Head of caudate nucleus (tissue), 42 donors: ENCODE results near the gene HTT-AS.
"Not testable (repeated sequence)": the region's sequence is repeated elsewhere in the genome, so short reads cannot be mapped to it uniquely, and the experiment has no call there.

Experiments
- DNase-seq, 42 donors: peaks; one replicate each; pipeline versions ENCODE4 v3.0.0 to v3.0.0-alpha.2; 2020 to 2021; ENCODE audit warnings: mixed read lengths in 7 of 42
- intact Hi-C: fragments of 100-400 bp; cut with DNase I; formaldehyde crosslinking; loops from one replicate; pipeline ENCODE4 v1.15.0; 2022

Gene HTT-AS

DNA sequence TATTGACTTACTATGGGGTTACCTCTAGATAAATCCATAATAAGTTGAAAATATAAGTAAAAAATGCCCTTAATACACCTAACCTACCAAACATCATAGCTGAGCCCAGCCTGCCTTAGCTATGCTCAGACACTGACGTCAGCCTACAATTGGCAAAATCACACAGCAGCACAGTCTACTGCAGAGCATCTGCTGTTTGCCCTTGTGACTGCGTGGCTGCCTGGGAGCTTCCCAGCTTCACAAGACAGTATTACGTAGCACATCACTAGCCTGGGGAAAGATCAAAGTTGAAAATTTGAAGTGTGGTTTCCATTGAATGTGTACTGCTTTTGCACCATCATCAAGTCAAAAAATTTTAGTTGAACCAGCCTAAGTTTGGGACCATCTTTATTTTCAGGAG is 8.8 kb downstream of the HTT-AS start:
- intact Hi-C loops = no loop called here

DNA sequence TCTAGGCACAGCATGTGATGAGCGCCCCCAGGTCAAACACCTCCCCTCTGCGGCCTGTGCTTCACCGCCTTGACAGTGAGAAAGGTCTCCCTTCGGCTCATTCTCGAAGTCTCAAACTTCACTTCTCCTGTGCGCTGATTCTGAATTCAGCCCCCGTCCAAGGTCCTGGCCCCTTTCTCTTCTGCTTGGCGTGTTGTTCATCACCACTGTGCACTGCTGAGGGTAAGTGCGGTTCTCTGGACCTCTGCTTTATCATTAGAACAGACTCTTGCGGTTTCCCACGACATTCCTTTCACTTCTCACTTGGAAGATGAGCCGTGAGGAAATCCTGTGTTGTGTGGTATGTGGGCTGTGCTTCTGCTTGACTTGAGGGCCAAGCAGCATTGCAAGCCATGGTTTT is 11.9 kb downstream of the HTT-AS start:
- intact Hi-C loops = no loop called here

More for the DNA sequence above, 8.8 kb downstream of the HTT-AS start:
- DNase-seq = no peak

DNA sequence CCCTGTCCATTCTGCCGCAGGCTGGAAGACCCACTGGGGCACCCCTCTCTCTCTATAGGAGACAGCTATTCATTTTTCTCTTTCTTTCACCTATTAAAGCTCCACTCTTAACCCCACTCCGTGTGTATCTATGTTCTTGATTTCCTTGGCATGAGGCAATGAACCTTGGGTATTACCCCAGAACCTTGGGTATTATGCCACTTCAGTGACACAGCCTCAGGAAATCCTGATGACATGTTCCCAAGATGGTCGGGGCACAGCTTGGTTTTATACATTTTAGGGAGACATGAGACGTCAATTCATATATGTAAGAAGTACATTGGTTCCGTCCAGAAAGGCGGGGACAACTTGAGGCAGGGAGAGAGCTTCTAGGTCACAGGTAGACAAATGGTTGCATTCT is 13.4 kb downstream of the HTT-AS start:
- intact Hi-C loops = no loop called here
- no peak for DNase-seq

More for the DNA sequence above, 11.9 kb downstream of the HTT-AS start:
- no peak for DNase-seq

DNA sequence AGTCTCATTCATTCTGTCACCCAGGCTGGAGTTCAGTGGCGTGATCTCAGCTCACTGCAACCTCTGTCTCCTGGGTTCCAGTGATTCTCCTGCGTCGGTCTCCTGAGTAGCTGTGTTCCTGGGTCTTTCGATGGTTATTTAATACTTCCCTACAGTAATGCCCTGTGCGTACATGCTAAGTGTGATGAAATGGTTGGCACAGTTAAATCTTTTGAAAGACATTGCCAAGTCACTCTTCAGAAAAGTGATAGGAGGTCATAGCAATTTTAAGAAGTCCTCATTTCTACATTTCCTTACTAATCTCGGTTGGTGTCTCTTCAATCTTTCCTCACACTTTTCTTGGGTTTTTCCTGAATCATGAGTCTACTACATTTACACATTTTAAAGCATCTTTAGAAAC is 14.4 kb downstream of the HTT-AS start:
- intact Hi-C loops = no loop called here
- no peak for DNase-seq

DNA sequence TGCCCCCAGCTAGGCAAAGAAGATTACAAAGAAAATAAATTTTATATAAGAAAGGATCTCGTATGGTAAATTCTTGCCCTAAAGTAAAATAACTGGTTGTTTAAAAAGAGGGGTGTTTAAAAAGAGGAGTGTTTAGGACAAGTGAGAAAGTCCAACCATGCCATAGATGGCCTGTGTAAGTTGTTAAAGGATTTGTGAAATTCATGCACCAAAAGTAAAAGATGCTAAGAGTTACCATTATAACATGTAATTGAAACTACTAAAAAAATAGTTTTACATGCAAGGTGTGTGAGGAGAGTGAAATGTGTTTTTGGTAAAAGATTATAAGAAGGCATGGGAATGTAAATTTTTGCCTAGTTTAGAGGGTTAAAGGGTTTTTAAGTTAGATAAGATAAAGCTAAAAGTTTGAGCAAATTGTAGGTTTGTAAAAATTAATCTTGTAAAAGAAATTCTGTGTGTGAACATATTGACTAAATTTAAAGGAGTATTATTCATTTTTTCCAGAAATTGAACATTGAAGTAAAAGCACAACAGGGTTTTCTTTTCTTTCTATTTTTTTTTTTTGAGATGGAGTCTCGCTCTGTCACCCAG is 20.1 kb downstream of the HTT-AS start:
- no peak for DNase-seq
- intact Hi-C loops = no loop called here

DNA sequence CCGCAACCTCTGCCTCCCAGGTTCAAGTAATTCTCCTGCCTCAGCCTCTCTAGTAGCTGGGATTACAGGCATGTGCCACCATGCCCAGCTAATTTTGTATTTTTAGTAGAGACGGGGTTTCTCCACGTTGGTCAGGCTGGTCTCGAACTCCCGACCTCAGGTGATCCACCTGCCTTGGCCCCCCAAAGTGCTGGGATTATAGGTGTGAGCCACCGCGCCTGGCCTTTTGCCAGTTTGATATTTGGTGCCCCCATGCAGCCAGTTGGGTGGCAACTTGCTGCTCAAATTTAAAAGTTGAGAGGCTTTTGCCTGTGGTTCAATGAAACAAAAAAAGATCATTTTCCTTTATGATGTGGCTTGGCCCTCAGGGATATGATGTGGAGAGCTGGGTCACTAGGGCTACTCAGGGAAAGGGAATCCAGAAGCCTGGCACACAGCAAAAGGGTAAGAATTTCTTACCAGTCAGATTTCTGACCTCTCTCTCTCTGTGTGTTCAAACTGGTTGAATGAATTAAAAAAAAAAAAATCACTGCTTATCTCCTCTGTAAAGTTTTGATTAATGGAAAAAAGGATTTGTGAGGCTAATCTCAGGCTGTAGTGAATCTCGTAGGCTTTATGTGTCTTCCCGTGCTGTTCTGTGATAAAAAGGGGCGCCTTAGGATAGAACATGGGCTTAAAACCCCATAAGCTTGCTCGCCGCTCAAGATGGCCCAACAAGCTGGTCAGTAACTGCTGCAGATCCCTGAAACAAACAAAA is 23.0 kb downstream of the HTT-AS start:
- DNase-seq = peak in 1 of 42 donors; percentile 25
- intact Hi-C loops = not testable (repeated sequence)

DNA sequence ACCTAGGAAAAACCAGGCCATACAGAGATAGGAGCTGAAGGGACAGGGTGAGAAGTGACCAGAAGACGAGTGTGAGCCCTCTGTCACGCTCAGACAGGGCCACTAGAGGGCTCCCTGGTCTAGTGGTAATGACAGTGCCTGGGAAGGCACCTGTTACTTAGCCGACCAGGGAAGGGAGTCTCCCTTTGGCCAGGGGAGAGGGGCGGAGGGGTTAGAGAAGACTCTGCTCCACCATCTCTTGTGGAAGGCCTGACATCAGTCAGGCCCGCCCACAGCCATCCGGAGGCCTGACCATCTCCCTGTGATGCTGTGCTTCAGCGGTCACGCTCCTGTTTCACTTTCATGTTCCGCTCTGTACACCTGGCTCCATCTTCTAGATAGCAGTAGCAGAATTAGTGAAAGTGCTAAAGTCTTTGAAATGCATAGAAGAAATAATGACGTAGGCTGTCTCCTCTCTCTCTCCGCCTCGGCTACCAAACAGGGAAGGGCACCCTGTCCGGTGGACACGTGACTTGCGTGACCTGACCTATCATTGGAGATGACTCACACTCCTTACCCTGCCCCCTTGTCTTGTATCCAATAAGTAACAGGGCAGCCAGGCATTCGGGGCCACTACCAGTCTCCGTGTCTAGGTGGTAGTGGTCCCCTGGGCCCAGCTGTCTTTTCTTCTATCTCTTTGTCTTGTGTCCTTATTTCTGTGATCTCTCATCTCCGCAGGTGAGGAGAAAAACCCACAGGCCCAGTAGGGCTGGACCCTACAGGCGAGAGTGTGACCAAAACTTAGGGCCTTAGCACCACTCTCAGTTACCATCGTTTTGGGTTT is 26.7 kb downstream of the HTT-AS start:
- peak in 41 of 42 donors; percentile 43 to 88 (median 73) for DNase-seq
- intact Hi-C loops = no loop called here

DNA sequence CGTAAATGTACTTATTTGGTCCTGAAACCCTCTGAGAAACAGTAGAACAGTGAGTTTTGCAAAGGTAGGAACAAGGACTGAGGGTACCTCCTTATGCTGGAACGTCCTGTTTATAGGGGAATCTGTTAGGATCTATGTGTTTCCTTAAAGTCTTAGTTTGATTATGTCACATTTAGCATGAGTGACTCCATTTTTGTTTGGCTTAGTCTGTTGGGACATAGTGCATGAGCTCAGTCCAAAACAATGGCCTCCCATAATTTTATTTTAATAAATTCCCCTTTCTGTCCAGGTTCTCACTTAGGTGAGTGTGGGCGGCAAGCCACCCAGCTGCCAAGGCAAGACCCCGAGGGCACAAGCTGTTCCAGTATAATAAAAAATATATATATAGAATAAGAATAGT is 27.7 kb downstream of the HTT-AS start:
- intact Hi-C loops = no loop called here
- peak in 1 of 42 donors; percentile 10 for DNase-seq

DNA sequence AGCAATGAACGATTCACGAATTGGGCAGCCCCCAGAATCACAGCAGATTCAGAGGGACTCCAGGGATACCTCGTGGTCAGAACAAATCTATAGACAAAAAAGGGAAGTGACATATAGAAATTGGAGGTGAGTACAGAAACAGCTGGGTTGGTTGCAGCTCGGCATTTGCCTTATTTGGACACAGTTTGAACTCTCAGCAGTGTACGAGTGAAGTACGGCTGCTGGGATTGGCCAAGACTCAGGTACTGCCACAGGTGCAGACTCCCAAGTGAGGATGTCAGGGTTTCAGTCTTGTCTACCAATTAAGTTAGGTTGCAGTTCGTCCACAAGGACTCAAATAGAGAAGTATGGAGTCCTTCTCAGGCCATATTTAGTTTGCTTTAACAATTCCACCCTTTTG is 28.2 kb downstream of the HTT-AS start:
- intact Hi-C loops = no loop called here
- DNase-seq = peak in 1 of 42 donors; percentile 3

DNA sequence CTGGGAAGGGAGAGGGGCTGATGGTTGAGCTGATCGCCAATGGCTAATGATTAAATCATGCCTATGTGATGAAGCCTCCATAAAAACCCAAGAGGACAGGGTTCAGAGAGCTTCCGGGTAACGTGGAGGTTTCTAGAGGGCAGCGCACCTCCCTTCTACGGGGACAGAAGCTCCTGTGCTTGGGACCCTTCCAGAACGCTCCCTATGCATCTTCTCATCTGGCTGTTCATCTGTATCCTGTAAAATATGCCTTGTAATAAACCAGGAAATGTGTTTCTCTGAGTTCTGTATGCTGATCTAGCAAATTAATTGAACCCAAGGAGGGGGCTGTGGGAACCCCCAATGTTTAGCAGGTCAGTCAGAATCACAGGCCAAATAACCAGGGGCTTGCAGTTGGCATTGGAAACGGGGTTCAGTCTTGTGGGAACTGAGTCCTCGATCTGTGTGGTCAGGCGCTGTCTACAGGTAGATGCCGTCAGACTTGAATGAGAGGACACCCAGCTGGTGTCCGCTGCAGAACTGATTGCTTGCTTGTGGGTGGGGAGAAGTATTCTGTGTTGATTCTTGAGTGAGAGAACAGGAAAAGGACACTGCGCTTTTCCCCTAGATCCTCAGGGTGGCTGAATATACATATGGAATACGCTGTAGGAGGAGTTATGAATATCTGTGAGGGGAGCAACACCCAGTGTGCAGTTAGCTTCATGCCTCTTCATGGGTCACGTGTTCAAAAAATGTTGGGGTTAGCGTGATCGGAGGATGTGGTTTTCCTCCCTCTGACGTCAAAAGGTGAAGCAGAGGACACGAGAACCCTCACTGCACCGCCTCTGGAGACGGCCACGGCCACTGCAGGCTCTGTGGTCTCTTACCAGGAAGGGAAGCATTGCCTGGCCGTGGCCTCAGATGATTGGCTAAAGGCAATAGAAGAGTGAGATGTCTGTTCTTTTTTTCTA is 29.2 kb downstream of the HTT-AS start:
- intact Hi-C loops = no loop called here
- DNase-seq = peak in 19 of 42 donors; percentile 12 to 79 (median 41)

DNA sequence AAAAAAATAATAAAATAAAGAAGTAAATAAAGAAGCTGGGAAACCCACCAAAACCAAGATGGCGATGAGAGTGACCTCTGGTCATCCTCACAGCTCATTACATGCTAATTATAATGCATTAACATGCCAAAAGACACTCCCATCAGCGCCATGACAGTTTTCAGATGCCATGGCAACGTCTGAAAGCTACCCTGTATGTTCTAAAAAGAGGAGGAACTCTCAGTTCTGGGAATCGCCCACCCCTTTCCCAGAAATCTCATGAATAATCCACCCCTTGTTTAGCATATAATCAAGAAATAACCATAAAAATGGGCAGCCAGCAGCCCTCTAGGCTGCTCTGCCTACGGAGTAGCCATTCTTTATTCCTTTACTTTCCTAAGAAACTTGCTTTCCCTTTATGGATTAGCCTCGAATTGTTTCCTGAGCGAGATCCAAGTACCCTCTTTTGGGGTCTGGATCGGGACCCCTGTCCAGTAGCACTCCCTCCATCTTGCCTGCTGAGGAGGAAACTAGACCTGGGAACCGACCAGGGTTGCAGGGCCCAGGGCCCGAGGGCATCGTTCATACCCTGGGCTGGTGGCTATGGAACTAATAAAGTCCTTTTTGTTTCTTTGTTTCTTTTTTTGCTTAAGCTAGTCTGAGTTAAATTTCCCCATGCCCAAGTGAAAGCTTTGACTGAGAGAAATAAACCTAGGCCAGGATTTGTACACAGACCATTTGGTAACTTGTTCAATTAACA is 30.9 kb downstream of the HTT-AS start:
- DNase-seq = peak in 2 of 42 donors; percentile 25 to 48
- intact Hi-C loops = no loop called here

DNA sequence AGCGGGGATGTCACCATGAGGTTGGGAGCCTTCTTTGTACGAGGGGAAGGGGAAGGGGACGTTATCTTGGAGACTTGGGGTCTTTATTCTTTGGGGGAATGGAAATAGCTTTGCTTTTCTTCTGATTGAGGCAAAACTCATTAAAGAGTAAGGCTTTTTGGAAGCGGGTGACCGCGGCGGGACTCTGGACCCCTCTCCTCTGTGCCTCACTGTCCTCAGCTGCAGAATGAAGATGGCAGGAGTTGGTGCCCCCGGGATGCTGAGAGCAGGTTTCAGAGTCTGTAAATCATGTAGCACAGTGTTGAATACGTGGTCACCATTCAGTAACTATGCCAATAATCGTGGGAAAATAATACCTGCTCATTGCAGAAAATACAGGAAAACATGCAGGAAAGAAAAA is 32.1 kb downstream of the HTT-AS start:
- DNase-seq = peak in 1 of 42 donors; percentile 31
- intact Hi-C loops = no loop called here

DNA sequence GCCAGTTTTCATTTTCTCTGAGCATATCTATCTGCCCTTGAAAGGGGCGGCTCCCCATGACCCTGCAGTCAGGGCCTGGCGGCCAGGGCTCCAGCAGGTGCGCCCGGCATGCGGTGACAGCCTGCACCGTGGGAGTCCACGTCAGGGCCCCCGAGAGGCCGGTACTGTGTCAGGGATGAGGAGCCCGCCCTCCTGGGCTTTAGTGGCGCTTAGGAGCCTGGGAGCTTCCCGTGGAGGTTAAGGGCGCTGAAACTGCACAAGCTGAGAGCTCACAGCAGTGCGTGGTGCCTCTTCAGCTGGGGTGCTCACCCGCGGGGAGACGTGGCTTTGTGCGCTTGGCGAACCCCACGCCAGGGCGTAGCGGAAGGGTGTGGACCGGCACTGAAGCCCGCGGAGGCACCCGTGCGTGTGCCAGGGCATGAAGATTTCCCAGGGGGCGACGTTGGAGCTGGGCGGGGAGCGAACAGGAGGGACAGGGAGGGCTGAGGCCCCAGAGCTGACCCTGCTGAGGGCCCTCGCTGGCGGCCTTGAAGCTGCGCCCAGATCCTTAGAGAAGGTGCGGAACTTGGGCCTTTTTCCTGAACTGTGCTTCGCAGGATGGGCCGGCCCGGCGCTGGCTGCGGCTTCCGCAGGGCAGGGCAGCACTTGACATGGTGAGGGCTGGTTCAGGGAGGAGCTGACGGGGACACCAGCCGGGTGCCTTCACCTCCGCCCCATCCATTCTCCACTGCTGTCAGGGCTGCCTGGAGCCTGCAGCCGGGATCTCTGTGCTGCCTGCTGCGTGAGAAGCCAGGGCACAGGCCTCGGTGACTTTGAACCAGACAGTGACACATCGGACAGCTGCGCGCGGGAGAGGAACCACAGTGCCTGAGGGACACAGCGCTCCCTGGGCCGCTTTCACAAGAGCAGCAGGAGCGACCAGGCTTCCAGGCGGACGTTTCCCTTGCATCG is 32.9 kb downstream of the HTT-AS start:
- peak in 37 of 42 donors; percentile 9 to 80 (median 48) for DNase-seq
- intact Hi-C loops = no loop called here

DNA sequence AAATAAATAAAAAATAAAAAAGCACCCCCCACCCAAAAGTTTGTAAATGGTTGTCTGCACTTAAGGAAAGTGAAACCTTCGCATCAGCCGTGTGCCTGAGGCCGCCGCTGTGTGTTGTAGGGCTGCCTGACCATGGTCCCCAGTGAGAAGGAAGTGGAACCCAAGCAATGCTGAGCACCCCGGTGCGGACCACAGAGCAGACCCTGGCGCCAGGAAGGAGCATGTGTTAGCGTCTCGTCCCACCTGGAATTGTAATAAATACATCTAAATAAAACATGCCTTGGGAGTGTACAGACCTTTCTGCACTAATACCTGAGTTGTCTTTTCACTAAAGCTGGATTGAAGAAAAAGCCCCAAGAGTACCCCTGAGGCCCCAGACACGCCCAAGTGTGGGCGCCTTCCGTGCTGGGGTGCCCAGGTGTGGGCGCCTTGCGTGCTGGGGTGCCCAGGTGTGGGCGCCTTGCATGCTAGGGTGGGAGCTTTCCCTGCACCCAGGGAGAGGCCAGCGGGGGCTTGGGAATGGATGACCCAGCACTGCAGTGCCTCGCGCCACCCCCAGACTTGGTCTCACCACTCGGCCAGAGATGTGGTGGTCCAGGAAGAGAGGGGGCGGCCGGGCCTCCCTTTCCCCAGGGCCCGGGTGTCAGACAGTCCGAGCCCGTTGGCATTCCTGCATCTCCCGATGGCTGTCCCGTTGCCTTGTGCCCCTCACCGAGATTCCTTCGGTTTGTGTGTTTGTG is 33.7 kb downstream of the HTT-AS start:
- peak in 1 of 42 donors; percentile 27 for DNase-seq
- intact Hi-C loops = no loop called here

DNA sequence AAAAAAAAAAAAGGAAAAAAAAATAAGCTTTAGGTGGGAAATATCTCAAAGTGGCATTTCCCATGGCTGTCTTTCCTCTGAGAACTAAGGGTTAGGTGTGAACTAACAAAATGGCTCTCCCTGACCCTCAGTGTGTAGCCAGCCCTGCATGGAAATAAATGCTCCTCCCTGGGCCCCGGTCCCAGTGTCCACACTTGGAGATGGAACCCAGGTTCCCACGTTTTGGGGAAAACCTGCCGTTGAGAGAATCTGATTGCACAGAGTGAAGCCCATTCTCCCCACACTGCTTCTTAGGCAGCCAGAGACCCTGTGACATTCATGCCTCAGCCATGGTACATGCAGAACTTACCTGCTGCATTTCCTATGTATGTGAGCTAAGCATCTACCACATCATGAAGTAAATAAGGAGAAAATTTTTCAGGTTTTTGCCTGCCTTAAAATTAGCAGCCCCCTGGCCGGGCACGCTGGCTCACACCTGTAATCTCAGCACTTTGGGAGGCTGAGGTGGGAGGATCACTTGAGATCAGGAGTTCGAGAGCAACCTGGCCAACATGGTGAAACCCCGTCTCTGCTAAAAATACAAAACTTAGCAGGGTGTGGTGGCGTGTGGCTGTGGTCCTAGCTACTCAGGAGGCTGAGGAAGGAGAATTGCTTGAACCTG is 34.5 kb downstream of the HTT-AS start:
- peak in 1 of 42 donors; percentile 9 for DNase-seq
- intact Hi-C loops = no loop called here

DNA sequence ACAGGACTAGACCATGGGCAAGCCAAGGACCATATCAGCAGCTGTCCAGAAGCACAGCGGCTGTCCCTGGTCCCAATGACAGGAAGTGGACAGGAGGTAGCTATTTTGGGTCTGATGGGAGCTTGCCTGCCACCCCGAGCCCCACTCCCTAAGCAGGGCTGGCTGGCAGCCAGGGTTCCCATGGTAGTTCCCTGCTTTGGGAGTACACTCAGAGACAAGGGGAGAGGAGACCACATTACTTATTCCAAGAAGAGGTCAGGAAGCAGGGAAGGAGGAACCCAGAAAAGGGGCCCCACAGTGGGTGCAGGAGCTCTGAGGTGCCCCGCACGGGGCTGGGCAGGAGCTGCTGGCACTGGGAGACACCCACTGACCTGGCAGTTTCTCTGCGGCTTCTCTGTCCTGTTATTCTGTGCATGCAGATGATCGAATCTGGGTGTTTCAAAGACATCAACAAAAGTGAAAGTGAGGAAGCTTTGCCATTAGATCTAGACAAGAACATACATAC is 36.3 kb downstream of the HTT-AS start:
- intact Hi-C loops = no loop called here
- DNase-seq = peak in 1 of 42 donors; percentile 22
